Endothelial cell of umbilical vein (primary cell): ENCODE results near the gene TTLL7. TPM values are rescaled to one million over a fixed set of nuclear protein-coding genes. Genes with fewer than 3 reads are reported as not detected.

Experiments
- BruUV-seq: library from RNA; stranded (reverse); fragments of 400-500 nt; replicated peaks from 2 replicates; lab custom pipeline; 2021; lab: Mats Ljungman, UMichigan
- CTCF ChIA-PET: fragments of 300-600, 350-600 bp; sonication (Branson Sonifier 250); formaldehyde crosslinking; loops from one replicate; lab custom pipeline; 2021; ENCODE audit warnings: antibody characterized with exemption, inconsistent platforms; lab: Charles Lee
- POLR2A ChIA-PET: fragments of 300-600, 350-600 bp; sonication (Branson Sonifier 250); formaldehyde crosslinking; loops from one replicate; lab custom pipeline; 2021; ENCODE audit warnings: antibody characterized with exemption, inconsistent platforms; lab: Charles Lee
- DNase-seq: peaks from one replicate; pipeline ENCODE4 v3.0.0-alpha.2; 2011; ENCODE audit warnings: low read depth, low spot score
- FAIRE-seq: peaks from 2 replicates; lab custom pipeline; 2011; peaks lifted over from hg19 to GRCh38; lab: Jason Lieb, UNC
- H2AFZ ChIP-seq: 2 replicates; pipeline ENCODE4 v1.6.0; 2012; ENCODE audit warnings: low read depth, low read length, control low read depth, inconsistent platforms
- H3K27ac ChIP-seq: 2 replicates; pipeline ENCODE4 v1.5.1; 2011; ENCODE audit warnings: low read depth, mild to moderate bottlenecking, control low read depth, low read length, moderate library complexity; ENCODE audit not compliant: insufficient read depth
- H3K27me3 ChIP-seq, 2 experiments: 2 replicates each; pipeline versions ENCODE4 v1.6.0 to v1.6.1; 2011; ENCODE audit warnings: low read length in 2 of 2, mixed read lengths in 1 of 2; ENCODE audit not compliant: control insufficient read depth in 2 of 2, insufficient read depth in 2 of 2
- H3K36me3 ChIP-seq, 2 experiments: 2 replicates in 1 of 2; 3 replicates in 1 of 2; pipeline ENCODE4 v1.5.1; 2011; ENCODE audit warnings: low read length in 2 of 2, mild to moderate bottlenecking in 1 of 2, moderate library complexity in 1 of 2; ENCODE audit not compliant: control insufficient read depth in 2 of 2, insufficient read depth in 2 of 2; ENCODE audit errors: extremely low read depth in 1 of 2
- H3K4me1 ChIP-seq: 3 replicates; pipeline ENCODE4 v1.5.1; 2011; ENCODE audit warnings: mild to moderate bottlenecking, low read length; ENCODE audit not compliant: control insufficient read depth, insufficient read depth; ENCODE audit errors: extremely low read depth
- H3K4me2 ChIP-seq: 2 replicates; pipeline ENCODE4 v1.6.1; 2011; ENCODE audit warnings: low read length, control low read depth, mixed read lengths; ENCODE audit not compliant: insufficient read depth
- H3K4me3 ChIP-seq, 3 experiments: fragments of 200-600 bp in 1 of 3; sonication (generic), shearing (Covaris generic) in 1 of 3; replicated peaks in 1 of 3; 2 replicates each; pipeline ENCODE4 v1.5.1; 2011 to 2016; ENCODE audit warnings: control low read depth in 3 of 3, low read length in 3 of 3, mild to moderate bottlenecking in 2 of 3, inconsistent platforms in 1 of 3, low read depth in 1 of 3, moderate library complexity in 1 of 3; ENCODE audit not compliant: insufficient read depth in 1 of 3
- H3K79me2 ChIP-seq: 2 replicates; pipeline ENCODE4 v1.6.0; 2012; ENCODE audit warnings: low read length, inconsistent platforms; ENCODE audit not compliant: control insufficient read depth, insufficient read depth
- H3K9ac ChIP-seq: replicated peaks from 2 replicates; pipeline ENCODE3; 2011; ENCODE audit warnings: low read length, control low read depth; ENCODE audit not compliant: insufficient read depth; ENCODE audit errors: extremely low read depth
- H3K9me1 ChIP-seq: replicated peaks from 3 replicates; pipeline ENCODE4 v1.6.0; 2011; ENCODE audit warnings: mild to moderate bottlenecking, low read length; ENCODE audit not compliant: control insufficient read depth, insufficient read depth; ENCODE audit errors: extremely low read depth
- H3K9me3 ChIP-seq: replicated peaks from 2 replicates; pipeline ENCODE4 v1.5.1; 2012; ENCODE audit warnings: low read length, inconsistent platforms; ENCODE audit not compliant: control insufficient read depth, insufficient read depth
- H4K20me1 ChIP-seq: replicated peaks from 2 replicates; pipeline ENCODE3; 2011; ENCODE audit warnings: mild to moderate bottlenecking, low read length; ENCODE audit not compliant: control insufficient read depth, insufficient read depth; ENCODE audit errors: extremely low read depth
- FOS ChIP-seq: IDR thresholded peaks from 2 replicates; pipeline ENCODE4 v1.6.1; 2011; ENCODE audit warnings: mild to moderate bottlenecking, low read length, moderate library complexity, borderline replicate concordance; ENCODE audit not compliant: insufficient read depth
- GATA2 ChIP-seq: IDR thresholded peaks from 2 replicates; pipeline ENCODE4 v1.7.0; 2011; ENCODE audit warnings: low read depth, mild to moderate bottlenecking, moderate library complexity, mixed read lengths, low read length; ENCODE audit not compliant: insufficient read length, insufficient read depth
- JUN ChIP-seq: IDR thresholded peaks from 2 replicates; pipeline ENCODE4 v1.6.1; 2011; ENCODE audit warnings: borderline replicate concordance, low read depth; ENCODE audit not compliant: insufficient read length, insufficient read depth
- MYC ChIP-seq: IDR thresholded peaks from one replicate; pipeline ENCODE4 v1.6.1; 2011; ENCODE audit warnings: mild to moderate bottlenecking, low read depth, low read length
- POLR2A ChIP-seq: IDR thresholded peaks from 2 replicates; pipeline ENCODE4 v1.6.1; 2012; ENCODE audit warnings: low read depth, mild to moderate bottlenecking, control low read depth, low read length
- POLR2AphosphoS5 ChIP-seq: IDR thresholded peaks from 2 replicates; pipeline ENCODE4 v1.6.1; 2012; ENCODE audit warnings: low read depth, mild to moderate bottlenecking, control low read depth, low read length, moderate library complexity; ENCODE audit not compliant: insufficient read depth
- dilution Hi-C: fragments of 300-500 bp; cut with MboI; formaldehyde crosslinking; loops from one replicate; pipeline ENCODE4 v1.15.0; 2019; ENCODE audit warnings: low sequenced_read_pairs; ENCODE audit not compliant: extremely low pct_ligation_motif_present
- intact Hi-C: fragments of 100-400 bp; cut with micrococcal nuclease; formaldehyde crosslinking; loops from one replicate; pipeline ENCODE4 v1.10.0; 2022
- polyA plus RNA-seq, 4 experiments: library from polyadenylated mRNA; depleted of rRNA in 3 of 4; stranded (reverse) in 3 of 4; unstranded in 1 of 4; fragments of >200 nt; gene quantifications; 2 replicates each; pipeline versions ENCODE4 v1.2.1 to v1.2.3, GENCODE V29; 2011 to 2012; ENCODE audit warnings: missing spikeins in 1 of 4
- total RNA-seq: library from RNA; stranded (reverse); gene quantifications from 2 replicates; pipeline ENCODE4 v1.2.3, GENCODE V29; 2021
- TF ChIP-seq, protein P1 (sequence below), 2 donors: IDR thresholded peaks; 1 replicate in 1 of 2; 2 replicates in 1 of 2; pipeline ENCODE4 v1.5.1; 2011; ENCODE audit warnings: low read length in 2 of 2, mild to moderate bottlenecking in 2 of 2, moderate library complexity in 2 of 2, control low read depth in 1 of 2, inconsistent platforms in 1 of 2, low read depth in 1 of 2; ENCODE audit not compliant: insufficient read depth in 1 of 2; ENCODE audit errors: extremely low read depth in 1 of 2

The TTLL7 gene
- total and polyA plus RNA-seq, 2 donors (not counting 3 experiments of a cell fraction or from before 2014, with no cell fraction given): 2.1 to 11.7 TPM

DNA sequence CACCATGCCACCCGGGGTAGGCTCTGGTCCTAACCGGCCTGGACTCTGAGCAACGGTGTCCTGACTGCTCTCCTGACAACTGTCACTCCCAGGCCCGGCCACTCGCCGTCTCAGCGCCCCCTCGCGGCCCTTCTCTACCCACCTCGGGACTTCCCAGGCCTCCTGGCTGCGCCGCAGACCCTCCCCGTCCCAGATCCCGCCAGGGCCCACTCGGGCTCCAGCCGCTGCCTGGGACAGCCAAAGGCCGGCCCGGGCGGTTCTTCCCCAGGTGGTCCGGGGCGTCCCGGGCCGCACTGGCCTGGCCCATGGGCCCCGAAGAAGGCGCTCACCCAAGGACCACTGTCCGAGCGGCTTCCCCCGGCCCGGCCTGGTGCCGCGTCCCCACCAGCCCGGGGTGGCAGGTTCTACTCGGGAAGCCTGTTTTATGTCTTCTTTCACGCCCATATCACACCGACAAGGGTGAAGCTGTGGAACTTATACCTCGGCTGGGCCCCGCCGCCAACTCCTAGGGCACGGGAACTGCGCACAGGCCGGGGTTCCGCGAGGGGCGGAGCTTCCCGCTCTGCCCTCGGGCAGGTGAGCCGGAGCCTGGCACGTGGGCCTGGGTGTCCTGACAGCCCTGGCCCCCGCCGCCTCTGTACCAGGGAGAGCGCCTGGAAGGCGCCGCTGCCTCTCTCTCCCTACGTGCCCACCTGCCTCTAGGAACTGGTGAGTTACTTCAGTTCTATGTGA lies 138.3 kb downstream of the TTLL7 start:
- Histone ChIP-seq H3K27ac (peak overlapping the region; percentile 26), H3K36me3 (no peaks in the 10 kb centered on the region), H3K4me2 (peak overlapping the region; percentile 86), H2AFZ (peak overlapping the region; percentile 99), H3K27me3 (no peaks in the 10 kb centered on the region), H3K9me3 (no peaks in the 10 kb centered on the region), H3K9me1 (no peaks in the 10 kb centered on the region), H3K9ac (peak overlapping the region; percentile 58), H4K20me1 (no peaks in the 10 kb centered on the region), H3K4me3 (peak overlapping the region; percentile 40 to 72 (median 57)), H3K79me2 (no peaks in the 10 kb centered on the region), H3K4me1 (no peaks in the 10 kb centered on the region)
- POLR2A ChIA-PET: no interaction called here
- FAIRE-seq (peak; percentile 15), DNase-seq (peak; percentile 68)
- CTCF ChIA-PET: interaction anchor here (0.7 to 1.2 kb wide), 4 partner anchors 13 to 1085 kb away, joined by 3 to 5 read pairs (median 3); no protein-coding TSS in a partner anchor
- no peak for TF ChIP-seq FOS
- TF ChIP-seq, protein P1, sequence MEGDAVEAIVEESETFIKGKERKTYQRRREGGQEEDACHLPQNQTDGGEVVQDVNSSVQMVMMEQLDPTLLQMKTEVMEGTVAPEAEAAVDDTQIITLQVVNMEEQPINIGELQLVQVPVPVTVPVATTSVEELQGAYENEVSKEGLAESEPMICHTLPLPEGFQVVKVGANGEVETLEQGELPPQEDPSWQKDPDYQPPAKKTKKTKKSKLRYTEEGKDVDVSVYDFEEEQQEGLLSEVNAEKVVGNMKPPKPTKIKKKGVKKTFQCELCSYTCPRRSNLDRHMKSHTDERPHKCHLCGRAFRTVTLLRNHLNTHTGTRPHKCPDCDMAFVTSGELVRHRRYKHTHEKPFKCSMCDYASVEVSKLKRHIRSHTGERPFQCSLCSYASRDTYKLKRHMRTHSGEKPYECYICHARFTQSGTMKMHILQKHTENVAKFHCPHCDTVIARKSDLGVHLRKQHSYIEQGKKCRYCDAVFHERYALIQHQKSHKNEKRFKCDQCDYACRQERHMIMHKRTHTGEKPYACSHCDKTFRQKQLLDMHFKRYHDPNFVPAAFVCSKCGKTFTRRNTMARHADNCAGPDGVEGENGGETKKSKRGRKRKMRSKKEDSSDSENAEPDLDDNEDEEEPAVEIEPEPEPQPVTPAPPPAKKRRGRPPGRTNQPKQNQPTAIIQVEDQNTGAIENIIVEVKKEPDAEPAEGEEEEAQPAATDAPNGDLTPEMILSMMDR (IDR thresholded peaks at IDR 0.05; ENCODE audit: extremely low read depth in 1 of 2, insufficient read depth in 1 of 2, low read depth in 1 of 2, low read length in 2 of 2): peak; percentile 92 to 94
- BruUV-seq: no TSS peak
- dilution Hi-C loops: no loop called here
- intact Hi-C loops: no loop called here

DNA sequence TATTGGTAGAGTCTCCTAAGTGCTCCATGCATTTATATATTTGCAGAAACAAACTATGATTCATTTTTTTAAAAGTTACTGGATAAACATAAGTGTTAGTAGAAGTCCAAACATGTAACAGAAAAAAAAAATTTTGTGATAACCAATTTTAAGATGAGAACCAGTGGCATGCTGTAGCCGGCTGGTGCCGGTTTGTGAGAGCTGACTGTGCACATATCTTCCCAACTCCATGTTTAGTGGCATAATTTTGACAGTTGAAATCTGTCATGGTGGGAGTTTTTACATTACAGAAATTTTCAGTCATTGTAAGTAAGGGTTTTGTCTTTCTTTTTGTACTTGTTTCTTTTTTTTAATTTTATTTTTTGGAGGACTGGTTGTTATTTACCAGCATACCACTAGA lies 141.2 kb downstream of the TTLL7 start:
- no peaks in the 10 kb centered on the region for H3K4me1 ChIP-seq
- no peaks in the 10 kb centered on the region for H3K9me1 ChIP-seq
- no peak overlapping the region for H3K9ac ChIP-seq
- no peak overlapping the region for H2AFZ ChIP-seq
- dilution Hi-C loops (no loop called here), intact Hi-C loops (no loop called here)
- POLR2A ChIA-PET: no interaction called here
- TF ChIP-seq POLR2AphosphoS5 (no peak), GATA2 (no peak), FOS (no peak), POLR2A (no peak), JUN (no peak), MYC (no peak)
- TF ChIP-seq, protein P1 (IDR thresholded peaks at IDR 0.05; ENCODE audit: extremely low read depth in 1 of 2, insufficient read depth in 1 of 2, low read depth in 1 of 2, low read length in 2 of 2): no peak
- H3K4me2 ChIP-seq: no peak overlapping the region
- H3K4me3 ChIP-seq: no peak overlapping the region
- no peak overlapping the region for H3K27ac ChIP-seq
- H3K79me2 ChIP-seq: no peaks in the 10 kb centered on the region
- CTCF ChIA-PET: no interaction called here
- FAIRE-seq (no peak), DNase-seq (no peak)
- no peaks in the 10 kb centered on the region for H3K27me3 ChIP-seq
- no peaks in the 10 kb centered on the region for H3K36me3 ChIP-seq
- H4K20me1 ChIP-seq: no peaks in the 10 kb centered on the region
- no peaks in the 10 kb centered on the region for H3K9me3 ChIP-seq
- no TSS peak for BruUV-seq
